NOMO-1 treated with DMSO at 0.1 percent for 48 hours (cell line): ENCODE data around the gene VSTM1.
A peak's percentile ranks its signal among the peaks of the same experiment; 100 is the strongest.
"Not testable (repeated sequence)": the region's sequence is repeated elsewhere in the genome, so short reads cannot be mapped to it uniquely, and the experiment has no call there.

ENCODE experiments used
- DNase-seq: peaks from one replicate; lab custom pipeline; 2025; ENCODE audit not compliant: unreplicated experiment; lab: John Stamatoyannopoulos, UW

VSTM1 gene

GRCh38 chr19:54074851-54075250 lies 11.2 kb upstream of the VSTM1 start:
- no peak for DNase-seq

- no peak for DNase-seq
Observed at GRCh38 chr19:54073829-54074228, 10.1 kb upstream of the VSTM1 start.

DNA sequence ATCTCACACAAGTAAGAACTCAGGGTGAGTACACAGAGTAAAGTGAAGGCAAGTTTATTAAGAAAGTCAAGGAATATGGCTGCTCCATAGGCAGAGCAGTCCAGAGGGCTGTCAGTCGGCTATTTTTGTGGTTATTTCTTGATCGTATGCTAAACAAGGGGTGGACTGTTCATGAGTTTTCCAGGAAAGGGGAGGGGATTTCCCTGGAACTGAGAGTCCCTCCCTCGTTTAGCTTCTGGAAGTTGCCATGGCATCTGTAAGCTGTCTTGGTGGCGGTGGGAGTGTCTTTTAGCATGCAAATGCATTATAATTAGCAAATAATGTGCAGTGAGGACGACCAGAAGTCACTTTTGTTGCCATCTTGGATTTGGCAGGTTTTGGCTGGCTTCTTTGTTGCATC lies 5.8 kb upstream of the VSTM1 start:
- DNase-seq: no peak

DNA sequence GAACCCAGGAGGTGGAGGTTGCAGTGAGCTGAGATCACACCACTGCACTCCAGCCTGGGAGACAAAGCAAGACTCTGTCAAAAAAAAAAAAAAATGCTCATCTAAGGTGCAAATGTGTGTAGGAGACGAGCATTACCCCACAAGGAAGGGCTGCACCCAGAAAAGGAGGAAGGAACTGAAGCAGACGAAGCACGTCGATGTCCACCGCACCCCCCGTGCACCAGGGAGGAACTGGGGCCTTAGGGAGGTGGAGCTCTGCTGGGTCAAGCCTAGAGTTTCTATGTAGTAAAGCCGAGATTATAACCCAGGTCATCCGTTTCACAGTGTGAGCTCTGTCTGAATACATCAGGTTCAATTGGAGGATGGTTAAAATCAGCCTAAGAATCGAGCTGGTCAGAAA lies 1.1 kb downstream of the VSTM1 start:
- peak; percentile 68 for DNase-seq

- DNase-seq: peak; percentile 96
Observed at GRCh38 chr19:54047616-54048015, 16.1 kb downstream of the VSTM1 start.

DNA sequence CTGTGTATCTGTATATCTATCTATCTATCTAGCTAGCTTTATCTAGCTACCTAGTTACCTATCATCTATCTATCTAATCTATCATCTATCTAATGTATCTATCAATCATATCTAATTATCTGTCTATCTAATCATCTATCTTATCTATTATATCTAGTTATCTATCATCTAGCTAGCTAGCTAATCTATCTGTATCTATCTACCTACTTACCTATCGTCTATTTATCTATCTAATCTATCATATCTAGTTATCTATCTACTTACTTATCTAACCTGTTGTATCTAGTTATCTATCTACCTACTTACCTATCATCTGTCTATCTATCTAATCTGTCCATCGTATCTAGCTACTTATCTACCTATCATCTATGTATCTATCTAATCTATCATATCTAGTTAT lies 17.9 kb downstream of the VSTM1 start:
- DNase-seq: no peak

- DNase-seq: no peak
Observed at GRCh38 chr19:54042989-54043388, 20.7 kb downstream of the VSTM1 start.

GRCh38 chr19:54041969-54042606 lies 21.6 kb downstream of the VSTM1 start:
- DNase-seq: no peak

DNA sequence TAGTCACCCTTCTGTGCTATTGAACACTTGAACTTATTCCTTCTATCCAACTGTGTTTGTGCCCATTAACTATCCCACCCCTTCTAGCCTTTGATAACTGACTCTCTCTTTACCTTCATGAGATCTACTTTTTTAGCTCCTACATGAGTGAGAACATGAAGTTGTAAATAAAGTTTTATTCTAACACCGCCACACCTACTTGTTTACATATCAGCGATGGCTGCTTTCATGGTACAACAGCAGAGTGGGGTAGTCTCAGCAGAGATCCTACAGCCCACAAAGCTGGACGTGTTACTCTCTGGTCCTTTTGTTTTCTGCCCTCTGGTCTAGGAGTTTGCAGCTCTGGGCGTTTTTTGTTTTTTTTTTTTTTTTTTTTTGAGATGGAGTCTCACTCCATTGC lies 23.7 kb downstream of the VSTM1 start:
- DNase-seq: no peak

GRCh38 chr19:54036542-54036941 lies 27.2 kb downstream of the VSTM1 start:
- not testable (repeated sequence) for DNase-seq

DNA sequence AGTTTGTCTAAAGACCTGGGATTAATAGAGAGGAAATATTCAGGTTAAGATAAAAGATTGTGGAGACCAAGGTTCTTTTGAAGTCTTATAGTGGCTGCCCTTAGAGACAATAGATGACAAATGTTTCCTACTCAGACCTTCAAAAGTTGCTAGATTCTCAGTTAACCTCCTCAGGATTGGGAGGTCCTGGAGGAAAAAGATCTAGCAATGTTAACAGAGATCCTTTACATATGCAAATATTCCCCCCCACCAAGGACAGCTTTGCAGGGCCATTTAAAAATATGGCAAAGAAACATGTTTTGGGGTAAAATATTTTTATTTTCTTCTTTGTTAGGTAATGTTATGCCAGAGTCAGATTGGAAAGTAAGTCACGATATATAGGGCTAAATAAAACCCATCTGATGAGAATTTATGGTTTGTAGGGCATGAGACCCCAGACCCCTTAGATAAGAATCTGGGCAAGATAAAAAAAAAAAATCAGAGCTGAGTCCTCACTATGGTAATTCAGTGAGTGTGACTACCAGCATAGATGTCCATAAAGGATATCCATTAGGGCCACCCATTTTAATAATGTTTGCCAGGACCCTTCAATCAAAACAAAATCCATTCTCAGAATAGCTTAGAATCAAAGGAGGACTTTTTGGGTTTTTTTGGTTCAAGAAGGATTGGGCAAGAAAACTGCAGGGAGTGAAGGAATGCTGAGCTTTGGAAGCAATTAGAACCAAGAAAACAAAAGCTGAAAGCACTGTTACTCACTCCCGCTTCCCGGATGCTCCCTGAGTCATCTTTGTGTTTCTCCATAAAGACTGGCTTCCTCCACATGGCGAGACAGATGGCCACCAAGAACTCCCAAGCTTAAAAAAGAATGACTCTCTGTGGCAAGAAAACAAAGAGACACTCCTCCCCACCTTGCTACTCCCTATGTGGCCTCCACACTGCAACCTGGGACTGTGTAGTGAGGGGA lies 28.2 kb downstream of the VSTM1 start:
- no peak for DNase-seq

GRCh38 chr19:54030895-54031586 lies 32.7 kb downstream of the VSTM1 start:
- peak; percentile 54 for DNase-seq

GRCh38 chr19:54029930-54030490 lies 33.7 kb downstream of the VSTM1 start:
- peak; percentile 42 for DNase-seq

DNA sequence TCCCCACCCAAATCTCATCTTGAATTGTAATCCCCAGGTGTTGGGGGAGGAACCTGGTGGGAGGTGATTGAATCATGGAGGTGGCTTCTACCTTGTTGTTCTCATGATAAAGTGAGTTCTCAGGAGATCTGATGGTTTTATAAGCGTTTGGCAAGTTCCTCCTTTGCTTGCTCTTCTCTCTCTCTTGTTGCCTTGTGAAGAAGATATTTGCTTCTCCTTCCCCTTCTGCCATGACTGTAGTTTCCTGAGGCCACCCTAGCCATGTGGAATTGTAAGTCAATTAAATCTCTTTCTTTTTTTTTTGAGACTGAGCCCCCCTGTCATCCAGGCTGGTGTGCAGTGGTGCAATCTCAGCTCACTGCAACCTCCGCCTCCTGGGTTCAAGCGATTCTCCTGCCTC lies 34.4 kb downstream of the VSTM1 start:
- peak; percentile 70 for DNase-seq

- DNase-seq: no peak
Observed at GRCh38 chr19:54026656-54027055, 37.0 kb downstream of the VSTM1 start.

- no peak for DNase-seq
Observed at GRCh38 chr19:54024660-54025059, 39.0 kb downstream of the VSTM1 start.

DNA sequence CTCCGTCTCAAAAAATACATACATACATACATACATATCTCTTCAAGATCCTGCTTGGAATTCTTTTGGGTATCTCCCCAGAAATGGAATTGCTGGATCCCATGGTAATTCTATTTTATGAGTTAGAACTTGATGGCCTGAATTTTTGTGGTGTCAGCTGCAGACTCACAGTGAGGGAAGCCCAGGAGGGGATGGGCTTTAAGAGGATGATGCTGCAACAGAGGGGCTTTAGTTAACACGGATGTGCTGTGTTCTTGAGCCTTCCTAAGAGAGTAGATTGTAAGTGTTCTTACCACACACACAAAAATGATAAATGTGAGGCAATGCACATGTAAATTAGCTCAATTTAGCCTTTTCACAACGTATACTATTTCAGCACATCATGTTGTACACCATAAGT lies 40.5 kb downstream of the VSTM1 start:
- peak; percentile 69 for DNase-seq

- DNase-seq: no peak
Observed at GRCh38 chr19:54021932-54022331, 41.8 kb downstream of the VSTM1 start.

- DNase-seq: no peak
Observed at GRCh38 chr19:54021363-54021762, 42.3 kb downstream of the VSTM1 start.

- peak; percentile 54 for DNase-seq
Observed at GRCh38 chr19:54017261-54017660, 46.4 kb downstream of the VSTM1 start.

- DNase-seq: no peak
Observed at GRCh38 chr19:54014920-54015560, 48.7 kb downstream of the VSTM1 start.
